Activated B cell treated with CpG ODN at 0.5 μM for 24 hours (primary cell): ENCODE data around the gene RFC1. TPM values are rescaled to one million over a fixed set of nuclear protein-coding genes. Genes with fewer than 3 reads are reported as not detected.
"Not testable (repeated sequence)": the region's sequence is repeated elsewhere in the genome, so short reads cannot be mapped to it uniquely, and the experiment has no call there.

ENCODE experiments used
- ATAC-seq: fragments of 200-7000 bp; cut with Tn5 transposase; one replicate; pipeline ENCODE4 v1.10.0; 2021; ENCODE audit warnings: low read depth, mild to moderate bottlenecking, moderate library complexity
- CTCF ChIA-PET: fragments of 350-600 bp; sonication (Branson Sonifier 250); formaldehyde crosslinking; loops from one replicate; lab custom pipeline; 2021; ENCODE audit warnings: antibody characterized with exemption; lab: Charles Lee
- POLR2A ChIA-PET: fragments of 350-600 bp; sonication (Branson Sonifier 250); formaldehyde crosslinking; loops from one replicate; lab custom pipeline; 2021; ENCODE audit warnings: antibody characterized with exemption; lab: Charles Lee
- DNase-seq: peaks from one replicate; pipeline ENCODE4 v3.0.0; 2022
- H3K27ac Mint-ChIP-seq: one replicate; pipeline ENCODE4 v1.8.0; 2020; ENCODE audit warnings: mixed read lengths
- H3K27me3 Mint-ChIP-seq: one replicate; pipeline ENCODE4 v1.8.0; 2021; ENCODE audit warnings: mixed read lengths
- H3K36me3 Mint-ChIP-seq: one replicate; pipeline ENCODE4 v1.8.0; 2021; ENCODE audit warnings: low read depth, mixed read lengths
- H3K4me1 Mint-ChIP-seq: one replicate; pipeline ENCODE4 v1.8.0; 2021; ENCODE audit warnings: mixed read lengths
- H3K4me3 Mint-ChIP-seq: one replicate; pipeline ENCODE4 v1.8.0; 2020; ENCODE audit warnings: mild to moderate bottlenecking, mixed read lengths
- H3K9me3 Mint-ChIP-seq: one replicate; pipeline ENCODE4 v1.8.0; 2020; ENCODE audit warnings: mixed read lengths
- intact Hi-C: fragments of 100-400 bp; cut with micrococcal nuclease; formaldehyde crosslinking; loops from one replicate; pipeline ENCODE4 v1.15.1; 2024
- total RNA-seq: library from RNA; stranded (reverse); gene quantifications from 2 replicates; pipeline ENCODE4 v1.2.3, GENCODE V29; 2022
- TF ChIP-seq, protein P1 (sequence below): fragments of 200-600 bp; IDR thresholded peaks from one replicate; pipeline ENCODE4 v1.8.0; 2022; ENCODE audit warnings: antibody characterized with exemption, mild to moderate bottlenecking

RFC1 gene
- total RNA-seq, 1 donor from 2014 or later: 45.9 TPM

- no peak overlapping the region for H3K27ac Mint-ChIP-seq
- H3K36me3 Mint-ChIP-seq: peaks cover 81% of the 10 kb centered on the region
- TF ChIP-seq, protein P1, sequence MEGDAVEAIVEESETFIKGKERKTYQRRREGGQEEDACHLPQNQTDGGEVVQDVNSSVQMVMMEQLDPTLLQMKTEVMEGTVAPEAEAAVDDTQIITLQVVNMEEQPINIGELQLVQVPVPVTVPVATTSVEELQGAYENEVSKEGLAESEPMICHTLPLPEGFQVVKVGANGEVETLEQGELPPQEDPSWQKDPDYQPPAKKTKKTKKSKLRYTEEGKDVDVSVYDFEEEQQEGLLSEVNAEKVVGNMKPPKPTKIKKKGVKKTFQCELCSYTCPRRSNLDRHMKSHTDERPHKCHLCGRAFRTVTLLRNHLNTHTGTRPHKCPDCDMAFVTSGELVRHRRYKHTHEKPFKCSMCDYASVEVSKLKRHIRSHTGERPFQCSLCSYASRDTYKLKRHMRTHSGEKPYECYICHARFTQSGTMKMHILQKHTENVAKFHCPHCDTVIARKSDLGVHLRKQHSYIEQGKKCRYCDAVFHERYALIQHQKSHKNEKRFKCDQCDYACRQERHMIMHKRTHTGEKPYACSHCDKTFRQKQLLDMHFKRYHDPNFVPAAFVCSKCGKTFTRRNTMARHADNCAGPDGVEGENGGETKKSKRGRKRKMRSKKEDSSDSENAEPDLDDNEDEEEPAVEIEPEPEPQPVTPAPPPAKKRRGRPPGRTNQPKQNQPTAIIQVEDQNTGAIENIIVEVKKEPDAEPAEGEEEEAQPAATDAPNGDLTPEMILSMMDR: no peak
- ChIA-PET CTCF (no interaction called here), POLR2A (no interaction called here)
- no peaks in the 10 kb centered on the region for H3K27me3 Mint-ChIP-seq
- ATAC-seq: no peak
- DNase-seq: no peak
- no peak overlapping the region for H3K4me3 Mint-ChIP-seq
- H3K9me3 Mint-ChIP-seq: no peaks in the 10 kb centered on the region
- H3K4me1 Mint-ChIP-seq: no peaks in the 10 kb centered on the region
- intact Hi-C loops: no loop called here
Measured at GRCh38 chr4:39295784-39296183, 70.4 kb downstream of the RFC1 start.

DNA sequence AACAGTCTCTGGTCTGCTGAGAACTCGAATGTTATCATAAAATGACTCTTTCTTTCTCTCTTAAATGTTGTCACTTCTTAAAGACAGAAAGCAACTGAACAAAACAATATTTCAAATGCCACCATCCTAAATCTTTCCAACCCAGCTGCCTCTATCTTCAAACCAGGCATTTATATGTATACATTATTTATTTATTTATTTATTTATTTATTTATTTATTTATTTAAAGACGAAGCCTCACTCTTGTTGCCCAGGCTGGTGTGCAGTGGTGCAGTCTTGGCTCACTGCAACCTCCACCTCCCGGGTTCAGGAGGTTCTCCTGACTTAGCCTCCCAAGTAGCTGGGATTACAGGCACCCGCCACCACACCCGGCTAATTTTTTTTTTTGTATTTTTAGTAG is 73.7 kb downstream of the RFC1 start:
- DNase-seq, CTCF ChIA-PET, H3K9me3 Mint-ChIP-seq, H3K4me3 Mint-ChIP-seq, intact Hi-C loops, H3K27ac Mint-ChIP-seq, H3K27me3 Mint-ChIP-seq, H3K4me1 Mint-ChIP-seq, ATAC-seq, POLR2A ChIA-PET: not testable (repeated sequence)
- H3K36me3 Mint-ChIP-seq: peaks cover 80% of the 10 kb centered on the region

DNA sequence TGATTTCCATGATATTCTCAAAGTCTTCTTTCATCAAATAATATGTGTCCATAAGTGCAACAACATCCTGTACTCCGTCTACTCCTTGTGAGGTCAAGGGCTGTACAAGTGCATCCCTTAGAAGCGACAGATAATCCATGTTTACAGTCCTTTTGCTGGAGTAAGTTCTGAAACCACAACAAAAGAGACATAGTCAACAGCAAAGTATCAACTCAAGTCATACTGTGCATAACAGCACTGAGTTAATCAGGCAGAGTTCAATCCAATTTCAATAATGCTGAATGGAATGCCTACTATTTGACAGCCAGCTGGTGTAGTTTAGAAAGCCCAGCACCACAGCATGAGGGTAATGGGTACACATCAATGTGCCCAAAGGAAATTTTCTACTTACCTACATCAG is 74.5 kb downstream of the RFC1 start:
- H3K27me3 Mint-ChIP-seq: no peaks in the 10 kb centered on the region
- no peaks in the 10 kb centered on the region for H3K9me3 Mint-ChIP-seq
- H3K36me3 Mint-ChIP-seq: peaks cover 86% of the 10 kb centered on the region
- intact Hi-C loops: no loop called here
- ChIA-PET CTCF (no interaction called here), POLR2A (no interaction called here)
- ATAC-seq (no peak), DNase-seq (no peak)
- H3K4me3 Mint-ChIP-seq: no peak overlapping the region
- TF ChIP-seq, protein P1: no peak
- no peaks in the 10 kb centered on the region for H3K4me1 Mint-ChIP-seq
- H3K27ac Mint-ChIP-seq: no peak overlapping the region

GRCh38 chr4:39287223-39287622 is 78.9 kb downstream of the RFC1 start:
- intact Hi-C loops: loop anchor here (10.0 kb wide), 1 partner anchor 382 kb away; no protein-coding TSS in a partner anchor
- DNase-seq: no peak
- Mint-ChIP-seq H3K36me3 (peaks cover 81% of the 10 kb centered on the region), H3K27ac (no peak overlapping the region), H3K9me3 (no peaks in the 10 kb centered on the region), H3K4me1 (no peaks in the 10 kb centered on the region), H3K27me3 (no peaks in the 10 kb centered on the region), H3K4me3 (no peak overlapping the region)
- ChIA-PET POLR2A (interaction anchor here (0.5 kb wide), 1 partner anchor 87 kb away, joined by 3 read pairs; no protein-coding TSS in a partner anchor), CTCF (no interaction called here)
- TF ChIP-seq, protein P1: no peak
- ATAC-seq: no peak

GRCh38 chr4:39286263-39286662 is 79.9 kb downstream of the RFC1 start:
- Mint-ChIP-seq H3K27me3 (no peaks in the 10 kb centered on the region), H3K4me1 (no peaks in the 10 kb centered on the region), H3K27ac (no peak overlapping the region), H3K9me3 (no peaks in the 10 kb centered on the region), H3K4me3 (no peak overlapping the region), H3K36me3 (peaks cover 73% of the 10 kb centered on the region)
- intact Hi-C loops: loop anchor here (10.0 kb wide), 1 partner anchor 381 kb away; no protein-coding TSS in a partner anchor
- ATAC-seq: no peak
- TF ChIP-seq, protein P1: no peak
- CTCF ChIA-PET: no interaction called here
- no peak for DNase-seq
- POLR2A ChIA-PET: no interaction called here

DNA sequence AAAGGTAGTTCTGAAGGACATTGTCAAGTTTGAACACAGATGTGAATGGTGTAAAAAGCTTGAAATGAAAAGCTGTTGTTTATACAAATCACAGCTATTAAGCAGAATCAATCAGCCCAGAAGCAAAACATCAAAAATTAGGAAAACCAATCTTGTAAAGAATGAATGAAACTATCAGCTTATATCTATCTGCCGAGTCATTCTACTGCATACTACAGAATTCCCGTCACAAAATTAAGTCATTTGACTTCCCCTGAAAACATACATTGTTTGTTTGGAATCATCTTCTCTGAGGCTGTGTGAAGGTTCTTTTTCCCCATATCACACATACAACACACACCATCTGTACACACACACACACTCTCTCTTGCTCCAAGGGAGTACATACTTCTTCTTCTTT is 80.3 kb downstream of the RFC1 start:
- no peak overlapping the region for H3K27ac Mint-ChIP-seq
- intact Hi-C loops: loop anchor here (10.0 kb wide), 1 partner anchor 381 kb away; no protein-coding TSS in a partner anchor
- no peak overlapping the region for H3K4me3 Mint-ChIP-seq
- ChIA-PET POLR2A (no interaction called here), CTCF (no interaction called here)
- no peaks in the 10 kb centered on the region for H3K27me3 Mint-ChIP-seq
- TF ChIP-seq, protein P1: no peak
- H3K4me1 Mint-ChIP-seq: no peaks in the 10 kb centered on the region
- ATAC-seq: no peak
- no peak for DNase-seq
- no peaks in the 10 kb centered on the region for H3K9me3 Mint-ChIP-seq
- H3K36me3 Mint-ChIP-seq: peaks cover 69% of the 10 kb centered on the region
